PFSK-1 (cell line): ENCODE data around the gene PRRX1.

ENCODE experiments used
- FOXP2 ChIP-seq: optimal IDR thresholded peaks from 2 replicates; pipeline ENCODE3; 2011; ENCODE audit warnings: borderline replicate concordance, control low read depth, inconsistent platforms; ENCODE audit not compliant: insufficient read depth; ENCODE audit errors: extremely low read length, extremely low read depth
- POLR2AphosphoS5 ChIP-seq: IDR thresholded peaks from 2 replicates; pipeline ENCODE4 v1.6.1; 2012; ENCODE audit warnings: low read depth, mild to moderate bottlenecking, control low read depth, low read length, moderate library complexity
- REST ChIP-seq, 2 experiments: IDR thresholded peaks; 2 replicates each; pipeline versions ENCODE4 v1.6.1 to v1.8.0; 2011 to 2012; ENCODE audit warnings: low read depth in 2 of 2, low read length in 2 of 2, control low read depth in 1 of 2, inconsistent platforms in 1 of 2, mild to moderate bottlenecking in 1 of 2, moderate library complexity in 1 of 2; ENCODE audit not compliant: insufficient read depth in 1 of 2
- SIN3A ChIP-seq: IDR thresholded peaks from 2 replicates; pipeline ENCODE4 v1.6.1; 2012; ENCODE audit warnings: mild to moderate bottlenecking, low read length, moderate library complexity, borderline replicate concordance; ENCODE audit not compliant: insufficient read depth
- TAF1 ChIP-seq: IDR thresholded peaks from 2 replicates; pipeline ENCODE4 v1.6.1; 2012; ENCODE audit warnings: low read length, control low read depth, borderline replicate concordance; ENCODE audit not compliant: insufficient read depth

PRRX1 gene

DNA sequence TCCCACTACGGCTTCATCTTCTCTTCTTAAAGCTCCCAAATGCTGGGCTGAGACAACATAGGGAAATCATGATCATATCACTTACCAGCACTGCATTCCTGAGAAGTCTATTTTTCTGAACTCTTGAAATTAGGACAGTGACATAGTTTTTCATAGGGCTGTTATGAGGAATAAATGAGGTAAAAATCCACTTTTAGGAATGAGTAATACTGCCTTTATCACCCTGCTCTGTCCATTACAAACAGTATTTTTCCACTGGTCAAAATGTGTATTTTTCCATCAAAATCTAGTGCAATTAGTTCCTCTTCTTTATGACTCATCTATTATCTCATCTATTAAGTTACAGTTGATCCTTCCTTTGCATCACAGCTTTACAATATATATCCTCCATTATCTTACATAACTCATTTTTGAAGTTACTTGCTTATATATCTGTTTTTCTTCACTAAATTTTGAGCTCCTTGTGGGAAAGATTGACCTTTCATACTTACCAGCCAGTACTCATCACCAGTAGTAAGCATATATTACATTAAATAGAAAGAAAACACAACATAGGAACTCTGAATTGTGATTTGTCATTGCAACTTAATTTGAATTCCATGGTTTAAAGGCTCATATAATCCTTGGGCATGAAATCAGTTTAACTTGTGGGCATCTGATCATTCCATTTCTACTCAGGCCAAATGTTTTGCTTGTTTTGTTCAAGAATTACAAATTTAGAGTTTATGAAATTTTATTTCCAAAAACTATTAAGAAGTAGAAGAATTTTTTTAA, 37.1 kb downstream of the PRRX1 start:
- TF ChIP-seq REST (IDR thresholded peaks at IDR 0.05; ENCODE audit: insufficient read depth in 1 of 2, low read depth in 2 of 2, low read length in 2 of 2) (no peak), SIN3A (no peak), POLR2AphosphoS5 (no peak), TAF1 (no peak), FOXP2 (no peak)

DNA sequence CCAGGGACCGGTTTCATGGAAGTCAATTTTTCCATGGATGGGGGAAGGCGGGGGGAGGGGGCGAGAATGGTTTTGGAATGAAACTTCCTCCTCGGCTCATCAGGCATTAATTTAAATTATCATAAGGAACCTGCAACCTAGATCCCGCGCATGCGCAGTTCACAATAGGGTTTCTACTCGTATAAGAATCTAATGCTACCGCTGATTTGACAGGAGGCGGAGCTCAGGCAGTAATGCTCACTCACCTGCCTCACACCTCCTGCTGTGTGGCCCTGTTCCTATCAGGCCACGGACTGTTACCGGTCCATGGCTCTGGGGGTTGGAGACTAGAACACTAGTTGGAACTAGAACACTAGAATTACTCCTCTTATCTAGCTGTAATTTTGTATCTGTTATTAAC, 38.0 kb downstream of the PRRX1 start:
- TF ChIP-seq REST (IDR thresholded peaks at IDR 0.05; ENCODE audit: insufficient read depth in 1 of 2, low read depth in 2 of 2, low read length in 2 of 2): no peak
- no peak for TF ChIP-seq POLR2AphosphoS5
- no peak for TF ChIP-seq FOXP2
- no peak for TF ChIP-seq SIN3A
- no peak for TF ChIP-seq TAF1

DNA sequence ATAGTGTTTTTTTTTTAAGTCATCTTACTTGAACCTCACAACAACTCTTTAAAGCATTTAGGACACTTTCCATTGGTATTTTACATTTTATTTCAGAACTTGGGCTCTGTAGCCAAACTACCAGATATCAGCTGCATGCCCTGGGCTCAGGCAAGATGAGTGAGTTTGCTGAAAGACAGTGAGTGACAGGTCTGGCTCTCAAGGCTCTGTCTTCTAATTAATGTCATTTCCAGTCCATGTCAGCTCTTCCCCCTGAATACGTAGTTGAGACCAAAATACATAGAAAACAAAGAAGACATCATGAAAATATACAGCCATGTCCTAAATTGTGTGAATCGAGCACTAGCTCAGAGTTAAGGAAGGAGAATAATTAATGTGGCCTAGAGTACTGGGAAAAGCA, 39.7 kb downstream of the PRRX1 start:
- TF ChIP-seq POLR2AphosphoS5 (no peak), FOXP2 (no peak), REST (IDR thresholded peaks at IDR 0.05; ENCODE audit: insufficient read depth in 1 of 2, low read depth in 2 of 2, low read length in 2 of 2) (no peak)

GRCh38 chr1:170704256-170704655, 40.3 kb downstream of the PRRX1 start:
- no peak for TF ChIP-seq REST (IDR thresholded peaks at IDR 0.05; ENCODE audit: insufficient read depth in 1 of 2, low read depth in 2 of 2, low read length in 2 of 2)
- TF ChIP-seq TAF1: no peak
- TF ChIP-seq FOXP2: no peak
- TF ChIP-seq SIN3A: no peak
- no peak for TF ChIP-seq POLR2AphosphoS5

DNA sequence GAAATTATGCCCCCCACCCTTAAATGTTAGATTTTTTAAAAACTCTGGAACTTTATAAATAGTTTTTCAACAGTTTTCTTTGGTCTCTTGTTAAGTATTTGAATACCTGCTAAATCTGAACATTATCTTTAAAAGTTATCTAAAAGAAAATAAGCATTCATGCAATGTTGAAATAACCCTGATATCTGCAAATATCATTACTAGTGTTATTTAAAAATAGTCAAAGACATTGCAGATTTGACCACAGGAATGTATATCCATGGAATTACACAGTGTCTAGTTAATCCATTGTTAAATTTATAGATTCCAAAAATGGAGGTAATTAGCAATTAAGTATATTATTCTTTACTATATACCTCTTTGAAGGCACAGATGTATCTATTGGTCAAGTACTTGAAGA, 42.0 kb downstream of the PRRX1 start:
- no peak for TF ChIP-seq REST (IDR thresholded peaks at IDR 0.05; ENCODE audit: insufficient read depth in 1 of 2, low read depth in 2 of 2, low read length in 2 of 2)
- no peak for TF ChIP-seq TAF1
- TF ChIP-seq FOXP2: no peak
- TF ChIP-seq POLR2AphosphoS5: no peak
- no peak for TF ChIP-seq SIN3A
